K562 (cell line): ENCODE measurements around the gene EPHB1. TPM values are rescaled to one million over a fixed set of nuclear protein-coding genes. Genes with fewer than 3 reads are reported as not detected.

ENCODE experiments used
- ATAC-seq: fragments of 200-7000 bp; cut with Tn5 transposase; 3 replicates; pipeline ENCODE4 v1.9.1; 2020; ENCODE audit warnings: moderate library complexity
- BruUV-seq: library from RNA; stranded (reverse); fragments of 400-500 nt; replicated peaks from 2 replicates; lab custom pipeline; 2021; lab: Mats Ljungman, UMichigan
- CTCF ChIA-PET: fragments of 300-600 bp; formaldehyde crosslinking; extraction: SDS; loops from one replicate; lab custom pipeline; 2021; ENCODE audit warnings: low intra/inter-chr PET ratio; lab: Yijun Ruan, JAX
- POLR2A ChIA-PET: fragments of 300-600, 350-650 bp; sonication (Branson Sonifier 250); formaldehyde crosslinking; extraction: SDS; loops from one replicate; lab custom pipeline; 2021; ENCODE audit warnings: antibody characterized with exemption, inconsistent platforms; lab: Yijun Ruan, JAX
- DNase-seq, 4 experiments: peaks; one replicate each; pipeline versions ENCODE4 v3.0.0 to v3.0.0-alpha.2; 2011 to 2018; ENCODE audit warnings: low spot score in 3 of 4, mixed read lengths in 3 of 4; ENCODE audit errors: extremely low read depth in 1 of 4
- FAIRE-seq: peaks from 2 replicates; lab custom pipeline; 2011; peaks lifted over from hg19 to GRCh38; lab: Jason Lieb, UNC
- H2AFZ ChIP-seq: 2 replicates; pipeline ENCODE4 v1.6.0; 2011; ENCODE audit warnings: low read depth, low read length, control low read depth, inconsistent platforms
- H3K27ac ChIP-seq: fragments of 200-600 bp; 3 replicates; pipeline ENCODE4 v1.8.0; 2011; ENCODE audit warnings: low read depth, mild to moderate bottlenecking, control low read depth, inconsistent platforms, low read length, moderate library complexity, mixed read lengths; ENCODE audit errors: extremely low read depth
- H3K27me3 ChIP-seq, 2 experiments: fragments of 300-600 bp in 1 of 2; 2 replicates in 1 of 2; 3 replicates in 1 of 2; pipeline versions ENCODE4 v1.6.0 to v1.8.0; 2011; ENCODE audit warnings: inconsistent platforms in 2 of 2, low read length in 2 of 2, mild to moderate bottlenecking in 1 of 2, mixed read lengths in 1 of 2, moderate library complexity in 1 of 2; ENCODE audit not compliant: control insufficient read depth in 2 of 2, insufficient read depth in 2 of 2
- H3K36me3 ChIP-seq: fragments of 300-600 bp; 3 replicates; pipeline ENCODE4 v1.8.0; 2011; ENCODE audit warnings: mild to moderate bottlenecking, low read length, inconsistent platforms; ENCODE audit not compliant: control insufficient read depth, insufficient read depth
- H3K4me1 ChIP-seq, 2 experiments: fragments of 200-600 bp in 1 of 2; replicated peaks in 1 of 2; 2 replicates in 1 of 2; 3 replicates in 1 of 2; pipeline versions ENCODE4 v1.5.1 to v1.8.0; 2011; ENCODE audit warnings: inconsistent platforms in 2 of 2, low read length in 2 of 2, mild to moderate bottlenecking in 1 of 2, mixed read lengths in 1 of 2, moderate library complexity in 1 of 2; ENCODE audit not compliant: control insufficient read depth in 2 of 2, insufficient read depth in 2 of 2
- H3K4me2 ChIP-seq: 2 replicates; pipeline ENCODE4 v1.6.1; 2011; ENCODE audit warnings: low read length, control low read depth, inconsistent platforms, mixed read lengths; ENCODE audit not compliant: insufficient read depth
- H3K4me3 ChIP-seq: fragments of 200-600 bp; sonication (generic), shearing (Covaris generic); 2 replicates; pipeline ENCODE4 v1.5.1; 2016; ENCODE audit warnings: control low read depth, inconsistent platforms
- H3K79me2 ChIP-seq: fragments of 200-600 bp; 3 replicates; pipeline ENCODE4 v1.8.0; 2011; ENCODE audit warnings: low read length, inconsistent platforms; ENCODE audit not compliant: control insufficient read depth, insufficient read depth
- H3K9ac ChIP-seq, 2 experiments: 2 replicates each; pipeline versions ENCODE4 v1.6.0 to v1.6.1; 2011; ENCODE audit warnings: low read depth in 2 of 2, low read length in 2 of 2, control low read depth in 1 of 2, inconsistent platforms in 1 of 2, mild to moderate bottlenecking in 1 of 2, mixed read lengths in 1 of 2; ENCODE audit not compliant: insufficient read depth in 1 of 2
- H3K9me1 ChIP-seq: one replicate; pipeline ENCODE4 v1.6.0; 2011; ENCODE audit warnings: inconsistent platforms, mild to moderate bottlenecking, low read length, moderate library complexity; ENCODE audit not compliant: control insufficient read depth, insufficient read depth
- H3K9me3 ChIP-seq: replicated peaks from 2 replicates; pipeline ENCODE4 v1.5.1; 2011; ENCODE audit warnings: low read depth, low read length, inconsistent platforms; ENCODE audit not compliant: control insufficient read depth, insufficient read depth
- H4K20me1 ChIP-seq: replicated peaks from 2 replicates; pipeline ENCODE4 v1.6.1; 2011; ENCODE audit warnings: low read length, inconsistent platforms, mixed read lengths; ENCODE audit not compliant: control insufficient read depth, insufficient read depth
- CTBP1 ChIP-seq: fragments of 450-650 bp; IDR thresholded peaks from 2 replicates; pipeline ENCODE4 v1.6.1; 2016; ENCODE audit warnings: borderline replicate concordance
- DLX4 ChIP-seq: fragments of 250-450 bp; sonication (Bioruptor Pico); IDR thresholded peaks from 2 replicates; pipeline ENCODE4 v1.6.1; 2021; ENCODE audit warnings: mild to moderate bottlenecking
- ELF4 ChIP-seq: fragments of 450-650 bp; formaldehyde crosslinking; IDR thresholded peaks from 2 replicates; pipeline ENCODE4 v1.4.0; 2022; ENCODE audit warnings: missing genetic modification characterization
- FOXJ2 ChIP-seq: fragments of 200-800 bp; sonication (Bioruptor generic); IDR thresholded peaks from 2 replicates; pipeline ENCODE4 v1.6.1; 2016; ENCODE audit warnings: missing genetic modification characterization, missing compliant biosample characterization
- MTA2 ChIP-seq: fragments of 450-650 bp; IDR thresholded peaks from 2 replicates; pipeline ENCODE4 v1.6.1; 2016; ENCODE audit warnings: low read depth
- PRMT5 ChIP-seq: sonication (generic); formaldehyde crosslinking; IDR thresholded peaks from 2 replicates; pipeline ENCODE4 v1.5.0; 2020; ENCODE audit warnings: missing genetic modification reagents
- SAP30 ChIP-seq: fragments of 200-600 bp; sonication (generic); IDR thresholded peaks from 2 replicates; pipeline ENCODE4 v1.6.1; 2012; ENCODE audit warnings: borderline replicate concordance, low read depth, mild to moderate bottlenecking, moderate library complexity, low read length, control low read depth, inconsistent platforms; ENCODE audit not compliant: insufficient read depth, poor library complexity, severe bottlenecking
- SMARCC2 ChIP-seq: fragments of 450-650 bp; IDR thresholded peaks from 2 replicates; pipeline ENCODE4 v1.6.1; 2017; ENCODE audit warnings: antibody characterized with exemption, moderate library complexity, mild to moderate bottlenecking, low read depth
- SOX6 ChIP-seq: fragments of 450-650 bp; IDR thresholded peaks from 2 replicates; pipeline ENCODE4 v1.6.1; 2014; ENCODE audit warnings: mild to moderate bottlenecking
- ZBTB1 ChIP-seq: sonication (generic); formaldehyde crosslinking; IDR thresholded peaks from 2 replicates; pipeline ENCODE4 v1.8.1; 2023; ENCODE audit warnings: missing genetic modification reagents, low read depth, mild to moderate bottlenecking, borderline replicate concordance
- ZNF197 ChIP-seq: fragments of 200-800 bp; sonication (Bioruptor generic); IDR thresholded peaks from 2 replicates; pipeline ENCODE4 v1.6.1; 2016; ENCODE audit warnings: low read depth, missing genetic modification characterization, missing compliant biosample characterization
- ZNF395 ChIP-seq: fragments of 200-800 bp; sonication (Bioruptor generic); IDR thresholded peaks from 2 replicates; pipeline ENCODE4 v1.6.1; 2017; ENCODE audit warnings: missing genetic modification characterization, missing compliant biosample characterization
- ZNF77 ChIP-seq: fragments of 250-450 bp; sonication (Bioruptor Pico); IDR thresholded peaks from 2 replicates; pipeline ENCODE4 v1.5.0; 2020
- WGBS: fragments of 100-300 bp; shearing (Covaris generic); methylation state at CpG from one replicate; pipeline ENCODE4 v1.1.6; 2016; ENCODE audit warnings: low coverage, mixed read lengths; ENCODE audit not compliant: insufficient coverage; ENCODE audit errors: missing lambda C conversion rate; 5-methylcytosine and 5-hydroxymethylcytosine counted together
- in situ Hi-C: fragments of 300-500 bp; cut with MboI; formaldehyde crosslinking; loops from 4 replicates; pipeline ENCODE4 v1.15.0; 2018; ENCODE audit warnings: inconsistent platforms, mixed read lengths
- intact Hi-C: fragments of 100-400 bp; cut with micrococcal nuclease; formaldehyde crosslinking; loops from 2 replicates; pipeline ENCODE4 v1.14.2; 2022
- polyA plus RNA-seq, 8 experiments: library from polyadenylated mRNA; depleted of rRNA in 4 of 8; stranded (reverse) in 5 of 8; unstranded in 3 of 8; fragments of >200 nt; fragmentation: Nextera tagmentation in 2 of 8; fragmentation: Illumina TruSeq in 1 of 8; extraction: Ambion mirVana in 2 of 8; extraction: Trizol in 1 of 8; gene quantifications; 2 replicates each; pipeline versions ENCODE4 v1.2.1 to v1.2.3, GENCODE V29; 2011 to 2014; ENCODE audit warnings: inconsistent platforms in 1 of 8, missing spikeins in 1 of 8
- total RNA-seq, 7 experiments: library from RNA; depleted of rRNA in 6 of 7; stranded (reverse); fragments of >200 nt in 6 of 7; fragmentation: Illumina TruSeq in 2 of 7; extraction: Trizol in 2 of 7; gene quantifications; 2 replicates each; pipeline versions ENCODE4 v1.2.1 to v1.2.3, GENCODE V29; 2011 to 2021; ENCODE audit warnings: low replicate concordance in 1 of 7

Gene EPHB1
- total and polyA plus RNA-seq, 9 of the 15 experiments (the other 6 are each of a cell fraction or from before 2014, with no cell fraction given): 0.29 TPM; not detected in 8

DNA sequence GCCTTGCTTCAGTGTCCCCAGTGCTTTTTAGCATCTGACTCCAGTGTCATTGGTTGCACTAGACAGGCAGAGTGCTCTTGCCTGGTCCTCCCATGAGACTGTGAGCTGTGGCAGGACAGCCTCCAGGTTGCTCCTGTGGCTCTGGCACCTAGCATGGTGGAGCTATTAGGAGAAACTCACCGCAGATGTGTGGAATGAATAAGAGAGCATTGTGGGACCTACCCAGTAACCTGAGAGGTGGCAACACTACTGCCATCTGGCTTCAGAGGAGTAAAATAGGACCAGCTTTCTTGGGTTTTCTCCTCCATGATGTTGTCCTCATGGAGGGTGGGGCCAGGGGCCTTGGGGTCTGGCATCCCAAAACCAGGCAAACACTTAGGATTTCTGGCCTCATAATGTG is 183.6 kb downstream of the EPHB1 start:
- no peaks in the 10 kb centered on the region for H3K27me3 ChIP-seq
- no peak overlapping the region for H3K4me3 ChIP-seq
- CTCF ChIA-PET: no interaction called here
- in situ Hi-C loops: no loop called here
- no peak overlapping the region for H3K9ac ChIP-seq
- DNase-seq: no peak
- no peaks in the 10 kb centered on the region for H3K9me1 ChIP-seq
- TF ChIP-seq SMARCC2: no peak
- TF ChIP-seq ZBTB1 (CRISPR knock-in tag): no peak
- no peak for TF ChIP-seq ZNF77 (CRISPR knock-in tag)
- TF ChIP-seq CTBP1: no peak
- TF ChIP-seq ZNF197 (CRISPR knock-in tag): no peak
- TF ChIP-seq ELF4 (CRISPR knock-in tag): no peak
- TF ChIP-seq PRMT5 (CRISPR knock-in tag): no peak
- TF ChIP-seq SAP30: no peak
- TF ChIP-seq DLX4 (CRISPR knock-in tag): no peak
- no peak for TF ChIP-seq ZNF395
- no peak for TF ChIP-seq MTA2
- TF ChIP-seq FOXJ2 (tag): no peak
- no peak for TF ChIP-seq SOX6
- H3K9me3 ChIP-seq: no peaks in the 10 kb centered on the region
- WGBS: 0% methylated on average over 1 of the region's 1 CpG
- no peak overlapping the region for H3K27ac ChIP-seq
- intact Hi-C loops: no loop called here
- POLR2A ChIA-PET: no interaction called here
- ATAC-seq: no peak
- no peak overlapping the region for H2AFZ ChIP-seq
- no peak overlapping the region for H3K4me2 ChIP-seq
- no peaks in the 10 kb centered on the region for H4K20me1 ChIP-seq
- no peaks in the 10 kb centered on the region for H3K36me3 ChIP-seq
- no peaks in the 10 kb centered on the region for H3K79me2 ChIP-seq
- H3K4me1 ChIP-seq: no peaks in the 10 kb centered on the region
- BruUV-seq: no TSS peak
- FAIRE-seq: no peak
